GM21717 (cell line): ENCODE data around the gene IGF2BP2.

ENCODE experiments used
- ATAC-seq: cut with Tn5 transposase; IDR thresholded peaks from one replicate; pipeline ENCODE4 v1.9.1; 2021; ENCODE audit warnings: mild to moderate bottlenecking, moderate library complexity; ENCODE audit not compliant: unreplicated experiment

IGF2BP2 gene

DNA sequence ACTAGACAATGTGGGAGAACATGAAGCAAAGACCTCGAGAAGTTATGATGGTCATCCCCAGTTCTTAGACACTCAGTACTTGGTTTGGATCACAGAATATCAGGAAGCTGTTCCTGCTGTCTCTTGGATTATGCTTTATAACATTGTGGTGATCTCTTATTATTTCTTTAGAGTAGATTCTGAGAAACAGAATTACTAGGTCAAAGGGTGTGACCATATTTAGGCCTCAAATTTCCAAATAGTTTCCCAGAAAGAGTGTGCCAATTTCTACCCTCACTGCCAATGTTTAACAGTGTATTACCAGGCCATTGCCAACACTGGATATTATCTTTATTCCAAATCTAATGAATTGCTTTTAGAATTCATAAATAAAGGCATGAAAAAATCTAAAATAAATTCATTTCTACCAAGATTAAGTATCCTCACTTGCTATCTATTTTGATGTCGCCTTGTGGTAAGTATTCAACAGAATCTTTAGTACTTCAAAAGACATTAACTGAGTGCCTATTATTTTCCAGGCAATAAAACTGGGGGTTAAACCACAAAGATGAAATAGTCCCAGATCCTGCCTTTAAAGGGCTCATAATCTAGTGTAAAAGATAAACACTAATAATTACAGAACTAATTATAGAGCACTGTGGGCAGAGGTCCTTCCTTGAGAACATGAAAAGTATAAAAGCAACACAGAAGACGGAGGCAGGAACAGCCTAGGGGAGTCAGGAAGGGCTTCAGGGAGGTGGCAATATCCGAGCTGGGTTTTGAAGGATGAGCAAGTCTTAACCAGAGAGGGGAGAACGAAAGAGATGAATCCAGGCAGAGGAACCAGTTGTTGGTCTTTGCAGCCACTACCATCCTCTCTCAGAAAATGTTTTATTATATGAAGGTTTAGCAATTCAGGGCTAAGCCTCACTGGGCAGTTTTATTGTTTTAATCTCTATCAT is 86.8 kb downstream of the IGF2BP2 start:
- ATAC-seq: no peak

DNA sequence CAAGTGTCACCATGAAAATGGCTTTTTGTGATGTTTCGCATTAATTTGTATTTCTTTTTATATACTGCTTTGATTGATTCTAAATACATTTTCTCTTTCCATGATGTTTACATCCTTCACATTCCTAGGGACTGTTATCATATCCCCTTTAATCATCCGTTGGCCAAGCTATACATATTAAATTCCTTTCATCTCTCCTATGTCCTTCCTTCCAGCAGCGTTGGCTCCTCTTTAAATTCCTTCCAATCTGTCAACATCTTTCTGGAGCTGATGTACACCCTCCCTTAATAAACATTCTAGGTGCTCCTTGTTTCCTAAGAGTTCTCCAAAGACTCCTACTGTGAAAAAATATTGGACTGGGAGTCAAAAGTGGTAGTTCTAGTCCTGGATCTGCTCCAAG is 87.8 kb downstream of the IGF2BP2 start:
- no peak for ATAC-seq

- ATAC-seq: no peak
Observed at GRCh38 chr3:185734725-185735096, 90.1 kb downstream of the IGF2BP2 start.

DNA sequence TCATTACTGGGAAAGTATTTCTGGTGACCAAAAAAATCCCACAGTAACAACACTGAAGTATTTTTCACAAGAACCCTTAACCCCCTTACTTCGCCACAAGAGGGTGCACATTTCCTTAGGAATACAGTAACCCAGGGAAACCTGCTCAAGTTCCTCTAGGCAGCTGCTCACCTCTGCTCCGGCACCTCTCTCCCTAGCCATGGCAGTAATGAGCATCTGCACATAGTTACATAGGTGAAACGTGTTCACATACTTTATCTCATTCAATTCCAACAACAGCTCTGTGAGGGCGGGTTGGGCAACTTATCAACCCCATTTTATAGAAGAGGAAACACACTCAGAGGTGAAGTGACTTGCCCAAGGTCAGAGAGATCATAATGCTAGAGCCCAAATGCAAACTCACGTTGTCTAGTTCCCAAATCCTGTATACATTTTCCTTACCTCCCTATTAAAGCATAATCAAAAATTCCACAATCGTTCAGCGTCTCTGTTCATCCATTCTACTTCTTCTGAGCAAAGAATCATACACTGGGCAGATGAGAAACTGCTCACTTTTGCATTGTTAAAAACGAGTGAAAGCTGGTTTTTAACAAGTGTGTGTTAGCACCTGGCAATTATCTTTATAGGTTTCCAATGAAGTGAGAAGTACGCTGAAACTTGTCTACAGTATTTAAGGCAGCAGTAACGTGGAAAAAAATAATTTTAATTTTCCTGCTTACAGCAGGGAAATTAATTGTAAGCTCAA is 90.7 kb downstream of the IGF2BP2 start:
- ATAC-seq: no peak

DNA sequence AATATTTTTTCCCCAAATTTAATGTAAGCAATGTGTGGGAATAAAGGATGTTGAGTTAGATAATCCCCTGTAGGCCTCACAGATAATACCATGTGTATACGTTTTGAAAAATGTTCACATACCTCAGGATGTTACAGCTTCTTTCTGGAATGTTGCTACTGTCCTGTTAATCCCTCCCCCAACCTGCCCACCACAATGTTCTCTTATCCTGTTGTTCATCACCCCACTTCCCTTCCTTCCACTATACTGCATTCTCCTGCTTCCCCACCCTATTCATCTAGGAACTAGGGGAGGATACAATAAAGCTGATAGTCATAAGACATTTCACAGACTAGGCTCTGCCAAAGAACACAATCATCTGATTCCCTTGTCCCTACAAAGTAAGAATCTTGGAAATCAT is 92.1 kb downstream of the IGF2BP2 start:
- no peak for ATAC-seq

- ATAC-seq: no peak
Observed at GRCh38 chr3:185730550-185730949, 94.3 kb downstream of the IGF2BP2 start.

DNA sequence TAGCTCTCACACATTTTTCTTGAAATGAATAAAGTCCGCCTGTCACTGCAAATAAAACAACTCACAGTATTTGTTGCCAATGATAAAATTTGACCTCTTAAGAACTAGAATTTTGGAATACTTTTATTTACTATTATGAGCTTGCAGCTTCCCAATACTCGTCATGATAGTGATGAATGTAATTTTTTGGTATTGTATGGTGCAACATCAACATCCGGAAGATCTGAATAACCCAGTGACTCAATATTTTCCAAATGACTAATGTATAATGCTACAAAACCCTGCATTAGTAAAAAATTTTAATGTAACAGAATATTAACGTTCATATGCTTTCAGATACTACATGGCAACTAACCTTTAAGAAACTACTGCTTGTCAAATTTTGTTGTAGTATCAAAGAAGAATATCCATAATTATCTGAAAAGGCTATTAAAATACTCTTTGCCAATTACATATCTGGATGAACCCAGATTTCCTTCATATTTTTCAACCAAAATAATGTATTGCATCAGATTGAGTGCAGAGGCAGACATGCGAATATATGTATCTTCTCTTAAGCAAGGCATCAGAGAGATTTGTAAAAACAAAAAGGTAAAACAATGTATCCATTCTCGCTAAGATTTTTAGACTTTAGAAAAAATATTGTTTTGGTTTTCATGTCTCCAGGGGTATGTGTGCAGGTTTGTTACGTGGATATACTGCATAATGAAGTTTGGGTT is 95.3 kb downstream of the IGF2BP2 start:
- no peak for ATAC-seq

- no peak for ATAC-seq
Observed at GRCh38 chr3:185728630-185729336, 96.1 kb downstream of the IGF2BP2 start.

- ATAC-seq: no peak
Observed at GRCh38 chr3:185727873-185728272, 97.0 kb downstream of the IGF2BP2 start.

- ATAC-seq: no peak
Observed at GRCh38 chr3:185726254-185726967, 98.4 kb downstream of the IGF2BP2 start.

DNA sequence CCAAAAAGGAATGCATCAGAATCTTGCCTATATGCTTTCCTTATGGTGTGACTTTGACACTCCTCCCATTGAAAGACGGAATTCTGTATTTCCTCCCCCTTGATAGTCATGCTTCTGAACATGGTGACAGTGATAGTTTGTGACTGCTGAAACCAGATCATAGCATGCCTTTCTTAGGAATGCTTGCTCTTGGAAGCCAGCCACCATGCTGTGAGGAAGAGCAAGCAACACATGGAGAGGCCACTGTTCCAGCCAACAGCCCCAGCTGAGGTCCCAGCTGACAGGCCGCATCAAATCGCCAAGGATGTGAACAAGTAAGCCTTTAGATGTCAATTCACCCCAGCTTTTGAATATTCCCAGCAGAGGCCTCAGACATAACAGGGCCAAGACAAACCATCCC is 100.1 kb downstream of the IGF2BP2 start:
- ATAC-seq: no peak

GRCh38 chr3:185724251-185724650 is 100.6 kb downstream of the IGF2BP2 start:
- no peak for ATAC-seq

- no peak for ATAC-seq
Observed at GRCh38 chr3:185722881-185723280, 102.0 kb downstream of the IGF2BP2 start.

DNA sequence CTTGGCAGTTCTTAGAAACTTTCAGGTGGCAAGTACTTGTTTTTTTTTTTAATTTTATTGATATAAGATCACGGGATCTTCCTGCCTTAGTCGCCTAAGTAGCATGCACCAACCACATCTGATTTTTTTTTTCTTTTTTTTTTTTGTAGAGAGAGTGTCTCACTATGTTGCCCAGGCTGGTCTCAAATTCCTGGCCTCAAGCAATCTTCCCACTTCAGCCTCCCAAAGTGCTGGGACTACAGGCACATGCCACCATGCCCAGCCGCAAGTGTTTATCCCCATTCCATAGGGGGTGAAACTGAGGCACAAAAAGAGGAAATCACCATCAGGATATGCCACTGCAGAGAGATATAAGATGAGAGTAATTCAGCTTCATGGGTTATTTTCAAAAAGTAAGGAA is 102.9 kb downstream of the IGF2BP2 start:
- ATAC-seq: no peak

GRCh38 chr3:185720326-185720725 is 104.5 kb downstream of the IGF2BP2 start:
- ATAC-seq: no peak

GRCh38 chr3:185718736-185719593 is 105.9 kb downstream of the IGF2BP2 start:
- no peak for ATAC-seq

- no peak for ATAC-seq
Observed at GRCh38 chr3:185717627-185718402, 107.0 kb downstream of the IGF2BP2 start.

- ATAC-seq: no peak
Observed at GRCh38 chr3:185717121-185717520, 107.7 kb downstream of the IGF2BP2 start.
